ENCODE results near the gene ASIC1.

DNA sequence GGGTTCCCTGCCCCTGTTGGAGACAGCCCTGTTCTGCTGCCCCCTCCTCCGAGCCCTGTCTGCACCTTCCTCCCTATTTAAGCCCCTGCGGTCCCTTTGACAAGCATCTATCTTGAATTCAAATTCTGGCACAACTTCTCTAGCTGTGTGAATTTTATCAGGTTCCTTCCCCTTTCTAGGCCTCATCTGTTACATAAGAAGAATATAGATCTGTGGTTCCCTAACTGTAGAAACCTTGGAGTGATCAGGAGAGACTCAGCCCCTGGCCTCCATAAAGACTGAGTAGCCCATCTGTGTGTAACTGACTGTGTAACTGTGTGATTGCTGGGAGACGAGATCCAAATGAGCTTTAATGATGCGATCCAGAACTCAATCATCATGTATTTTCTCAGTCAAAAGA lies 19.1 kb upstream of the ASIC1 start:
- TF ChIP-seq, protein P1, sequence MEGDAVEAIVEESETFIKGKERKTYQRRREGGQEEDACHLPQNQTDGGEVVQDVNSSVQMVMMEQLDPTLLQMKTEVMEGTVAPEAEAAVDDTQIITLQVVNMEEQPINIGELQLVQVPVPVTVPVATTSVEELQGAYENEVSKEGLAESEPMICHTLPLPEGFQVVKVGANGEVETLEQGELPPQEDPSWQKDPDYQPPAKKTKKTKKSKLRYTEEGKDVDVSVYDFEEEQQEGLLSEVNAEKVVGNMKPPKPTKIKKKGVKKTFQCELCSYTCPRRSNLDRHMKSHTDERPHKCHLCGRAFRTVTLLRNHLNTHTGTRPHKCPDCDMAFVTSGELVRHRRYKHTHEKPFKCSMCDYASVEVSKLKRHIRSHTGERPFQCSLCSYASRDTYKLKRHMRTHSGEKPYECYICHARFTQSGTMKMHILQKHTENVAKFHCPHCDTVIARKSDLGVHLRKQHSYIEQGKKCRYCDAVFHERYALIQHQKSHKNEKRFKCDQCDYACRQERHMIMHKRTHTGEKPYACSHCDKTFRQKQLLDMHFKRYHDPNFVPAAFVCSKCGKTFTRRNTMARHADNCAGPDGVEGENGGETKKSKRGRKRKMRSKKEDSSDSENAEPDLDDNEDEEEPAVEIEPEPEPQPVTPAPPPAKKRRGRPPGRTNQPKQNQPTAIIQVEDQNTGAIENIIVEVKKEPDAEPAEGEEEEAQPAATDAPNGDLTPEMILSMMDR (conservative IDR thresholded peaks at IDR 0.05; ENCODE audit: low read length) = no peak
- no peak for TF ChIP-seq EZH2phosphoT487 (IDR thresholded peaks at IDR 0.05; ENCODE audit: borderline replicate concordance, low read depth, low read length)

All from OCI-LY7 (cell line).